CD4-positive, alpha-beta T cell treated with Interferon gamma for 1 hour (primary cell): ENCODE measurements around the gene CSMD2.

Experiments used
- DNase-seq: peaks from one replicate; pipeline ENCODE4 v3.0.0-alpha.2; 2020

The CSMD2 gene

DNA sequence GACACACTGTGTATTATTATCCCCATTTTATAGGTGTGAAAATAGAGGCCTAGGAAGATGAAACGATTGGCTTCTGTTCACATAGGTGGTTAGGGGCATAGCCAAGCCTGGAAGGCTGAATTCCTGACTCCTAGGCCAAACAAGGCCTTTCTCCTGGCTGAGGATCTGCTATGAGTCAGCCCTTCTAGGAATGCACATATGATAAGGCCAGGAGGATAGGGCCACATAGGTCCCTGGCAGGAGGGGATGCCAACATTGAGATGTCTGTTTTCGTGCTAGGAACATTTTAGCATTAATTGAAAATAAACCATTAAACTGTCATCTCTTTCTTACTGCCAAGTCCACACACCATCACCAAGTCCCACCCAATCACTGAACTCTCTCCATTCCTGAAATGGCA, 9.2 kb downstream of the CSMD2 start:
- DNase-seq, result no peak

DNA sequence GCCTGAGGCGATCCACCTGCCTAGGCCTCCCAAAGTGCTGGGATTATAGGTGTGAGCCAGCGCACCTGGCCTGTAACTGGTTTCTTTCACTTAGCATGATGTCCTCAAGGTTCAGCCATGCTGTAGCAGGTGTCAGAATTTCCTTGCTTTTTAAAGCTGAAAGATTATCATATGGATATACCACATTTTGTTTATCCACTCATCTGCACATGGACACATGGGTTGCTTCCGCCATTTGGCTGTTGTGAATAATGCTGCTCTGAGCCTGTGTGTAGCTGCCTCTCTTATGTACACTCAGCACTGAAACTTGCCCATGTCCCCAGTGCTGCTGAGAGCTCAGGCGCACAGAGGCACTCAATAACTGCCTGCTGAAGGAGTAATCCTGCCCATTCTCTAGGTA, 11.8 kb downstream of the CSMD2 start:
- no peak for DNase-seq

DNA sequence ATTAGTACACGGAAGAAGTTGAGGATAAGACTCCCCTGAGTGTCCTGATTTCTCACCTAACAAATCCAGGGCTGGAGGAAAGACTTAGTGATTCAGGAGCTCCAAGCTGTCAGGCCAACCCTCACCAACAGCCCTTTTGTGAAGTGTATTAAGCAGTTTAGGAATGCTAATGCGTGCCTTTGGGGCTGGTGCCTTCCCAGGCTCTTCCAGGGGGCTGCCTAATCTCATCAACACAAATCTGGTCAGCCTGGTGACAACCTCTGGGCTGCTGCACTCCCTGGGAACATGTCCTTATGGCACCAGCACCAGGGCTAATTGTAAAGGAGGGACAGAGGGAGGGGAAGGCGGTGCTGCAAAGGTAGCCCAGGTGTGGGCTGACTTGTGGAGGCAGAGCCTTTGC, 15.5 kb downstream of the CSMD2 start:
- DNase-seq, result no peak

DNA sequence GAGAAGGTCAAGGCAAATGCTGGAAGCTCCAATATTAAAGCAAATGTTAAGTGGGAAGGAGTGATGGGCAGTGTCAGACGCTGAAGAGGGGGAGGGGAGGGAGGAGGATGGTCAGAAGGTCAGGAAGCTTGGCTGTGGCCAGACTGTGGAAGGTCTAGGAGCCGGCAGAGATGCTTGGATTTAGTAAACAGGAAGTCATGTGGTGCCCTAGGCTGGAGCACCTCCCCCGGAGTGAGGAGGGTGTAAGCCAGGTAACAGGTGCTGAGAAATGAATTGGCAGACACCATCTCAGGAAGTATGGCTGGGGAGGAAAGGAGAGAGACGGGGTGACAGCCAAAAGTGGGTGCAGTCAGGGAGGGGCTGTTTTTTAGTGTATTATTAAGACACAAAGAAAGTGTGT, 17.7 kb downstream of the CSMD2 start:
- DNase-seq, result no peak

DNA sequence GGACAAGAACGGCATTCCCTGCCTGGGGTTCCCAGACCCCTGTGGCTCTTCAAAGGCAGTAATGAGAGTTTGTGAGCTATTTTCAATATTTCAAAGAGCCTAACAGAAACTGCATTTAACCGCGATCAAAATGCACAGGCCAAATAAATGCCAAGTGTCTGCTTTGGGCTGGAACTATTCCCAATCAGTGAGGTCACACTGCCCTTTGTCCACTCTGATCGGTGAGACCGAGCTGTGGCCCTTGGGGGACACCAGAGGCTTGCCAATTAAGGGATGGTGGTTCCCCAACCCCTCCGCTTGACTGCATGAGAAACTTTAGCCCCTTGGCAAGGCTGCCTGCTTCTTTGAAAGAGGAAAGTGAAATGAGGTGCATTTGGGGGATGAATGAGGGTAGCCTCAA, 20.3 kb downstream of the CSMD2 start:
- no peak for DNase-seq

DNA sequence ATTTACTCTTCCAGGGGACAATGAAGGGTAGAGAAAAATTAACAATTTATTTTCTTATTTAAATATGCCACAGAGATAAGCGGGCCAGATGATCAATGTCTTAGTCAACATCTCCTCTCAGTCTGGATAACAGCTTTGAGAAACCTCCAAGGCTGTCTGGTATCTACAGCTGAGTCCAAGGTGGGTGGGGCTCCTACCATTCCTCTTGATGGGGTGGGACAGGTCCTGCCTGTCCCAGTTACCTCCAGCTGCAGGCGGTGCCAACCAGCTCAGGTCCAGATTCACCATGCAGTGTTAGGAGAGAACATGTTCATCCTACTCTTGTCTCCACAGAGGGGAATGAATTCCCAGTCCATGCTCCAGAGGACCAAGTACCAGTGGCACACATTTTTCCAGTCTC, 21.1 kb downstream of the CSMD2 start:
- DNase-seq, result no peak

DNA sequence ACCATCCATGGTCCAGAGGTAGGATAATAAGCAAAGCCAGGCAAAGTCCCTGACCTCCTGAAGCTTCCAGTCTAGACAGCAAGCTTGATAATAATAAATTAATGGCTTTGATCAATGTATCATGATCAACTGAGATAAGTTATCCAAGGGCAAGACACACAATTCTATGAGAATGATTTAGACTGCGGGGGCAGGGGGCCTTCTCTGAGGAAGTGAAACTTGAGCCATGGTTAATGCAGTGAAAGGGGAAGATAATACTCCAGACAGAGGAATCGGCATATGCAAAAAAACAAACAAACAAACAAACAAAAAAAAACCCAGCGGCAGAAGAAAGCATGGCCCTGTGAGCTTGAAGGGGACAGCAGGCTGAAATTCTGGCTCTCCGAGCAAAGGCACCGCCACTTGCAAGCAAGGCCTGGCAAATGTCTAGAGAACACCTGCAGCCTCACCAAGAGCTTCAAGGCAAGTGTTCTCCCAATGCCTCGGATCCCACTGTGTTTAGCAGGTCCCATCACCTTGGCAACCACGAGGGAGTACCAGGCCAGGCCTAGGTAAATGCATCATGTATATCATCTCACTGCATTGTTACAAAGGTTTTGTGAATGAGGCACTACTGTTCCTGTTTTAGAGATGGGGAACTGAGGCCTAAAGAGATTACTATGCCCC, 24.9 kb downstream of the CSMD2 start:
- no peak for DNase-seq

DNA sequence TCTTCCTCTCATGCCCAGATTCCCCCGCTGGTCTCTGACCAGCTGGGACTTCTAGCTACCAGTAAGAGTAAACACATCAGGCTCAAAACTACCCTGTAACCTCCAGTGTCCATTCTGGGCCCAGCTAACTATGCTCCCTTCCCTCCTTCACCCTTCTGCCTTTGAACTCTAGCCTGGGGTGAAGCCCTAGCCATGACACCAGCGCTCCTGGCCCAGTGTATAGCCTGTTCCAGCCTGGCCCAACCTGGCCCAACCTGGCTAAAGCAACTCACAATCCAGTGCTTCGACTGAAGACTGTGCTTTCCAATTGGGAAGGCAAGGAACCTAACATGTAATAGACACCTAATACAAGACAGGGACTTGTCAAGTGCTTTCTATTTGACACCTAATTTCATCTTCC, 27.6 kb downstream of the CSMD2 start:
- no peak for DNase-seq

DNA sequence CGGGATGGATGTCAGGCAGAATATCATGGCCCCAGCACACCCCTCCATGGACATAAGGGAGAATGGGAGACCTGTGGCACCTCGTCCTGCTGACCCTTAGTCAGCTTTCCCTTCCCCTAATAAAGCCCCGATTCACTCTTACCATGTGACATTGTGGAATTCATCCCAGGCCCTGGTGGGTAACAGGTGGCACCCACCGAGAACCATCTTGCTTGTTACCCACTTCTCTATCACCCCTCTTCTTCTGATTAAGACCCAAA, 32.9 kb downstream of the CSMD2 start:
- DNase-seq, result no peak

DNA sequence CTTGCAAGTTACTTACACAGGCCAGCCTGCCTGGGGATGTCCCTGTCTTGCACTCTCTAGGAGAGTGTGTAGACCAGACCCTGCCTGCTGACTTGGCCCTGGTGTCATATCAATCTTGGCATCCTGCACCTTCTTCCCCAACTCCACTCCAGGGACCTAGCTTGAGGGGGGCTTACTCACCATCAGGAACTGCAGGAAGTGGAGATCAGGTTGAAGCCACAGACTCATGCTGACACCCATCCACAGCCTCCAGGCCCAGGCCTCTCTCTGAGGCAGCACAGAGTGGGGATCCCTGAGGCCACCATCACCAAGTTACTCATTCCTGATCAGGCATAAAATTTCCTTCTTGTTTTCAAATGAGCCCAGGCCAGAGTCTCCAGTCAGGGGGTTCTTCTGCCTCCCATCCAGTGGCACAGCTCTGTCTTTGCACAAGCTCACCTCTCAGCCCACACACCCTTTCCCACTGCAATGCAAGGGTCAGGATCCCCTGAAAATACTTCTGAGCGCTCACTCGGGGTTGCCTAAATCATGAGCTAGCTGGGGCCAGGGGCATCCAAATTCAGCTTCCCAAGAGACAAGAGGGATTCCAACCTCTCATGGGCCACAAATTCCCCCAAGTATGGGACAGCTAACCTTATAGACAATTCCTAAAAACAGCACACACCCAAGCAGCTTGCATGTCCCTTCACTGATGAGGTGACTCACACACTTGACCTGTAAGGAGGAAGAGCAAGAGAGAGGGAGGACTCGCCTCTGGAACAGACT, 33.5 kb downstream of the CSMD2 start:
- no peak for DNase-seq

DNA sequence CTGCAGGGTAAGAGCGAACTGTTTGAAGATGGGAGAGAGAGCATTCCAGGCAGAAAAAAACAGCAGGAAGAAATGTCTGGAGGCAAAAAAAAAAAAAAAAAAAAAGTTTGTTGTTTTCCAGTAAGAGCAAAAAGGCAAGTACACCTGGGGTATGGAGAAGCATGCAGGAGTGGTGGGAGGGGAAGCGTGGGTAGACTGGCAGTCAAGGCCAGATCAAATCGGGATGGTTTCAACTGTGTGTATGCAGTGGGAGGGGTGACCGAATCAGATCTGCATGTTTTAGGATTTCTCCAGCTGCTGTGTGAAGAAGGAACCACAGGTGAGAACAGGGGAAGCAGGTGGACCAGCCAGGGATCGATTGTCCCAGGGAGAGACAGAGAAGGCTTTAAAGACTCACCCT, 34.7 kb downstream of the CSMD2 start:
- no peak for DNase-seq

DNA sequence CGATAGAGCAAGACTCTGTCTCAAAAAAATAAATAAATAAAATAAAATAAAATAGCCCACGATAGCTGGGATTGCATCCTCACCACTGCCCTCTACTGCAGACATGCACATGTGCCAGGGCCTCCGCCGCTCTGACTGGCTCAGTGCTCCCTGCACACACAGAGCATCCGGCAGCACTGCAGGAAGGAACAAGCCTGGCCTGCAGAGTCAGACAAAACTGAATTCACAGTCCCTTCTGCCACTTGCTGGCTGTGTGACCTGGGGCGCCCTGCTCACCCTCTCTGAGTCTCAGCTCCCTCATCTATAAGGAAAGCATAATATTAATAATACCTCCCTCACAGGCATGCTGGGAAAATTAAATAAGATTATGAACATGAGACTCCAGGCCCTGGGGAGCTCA, 35.4 kb downstream of the CSMD2 start:
- DNase-seq, result no peak

DNA sequence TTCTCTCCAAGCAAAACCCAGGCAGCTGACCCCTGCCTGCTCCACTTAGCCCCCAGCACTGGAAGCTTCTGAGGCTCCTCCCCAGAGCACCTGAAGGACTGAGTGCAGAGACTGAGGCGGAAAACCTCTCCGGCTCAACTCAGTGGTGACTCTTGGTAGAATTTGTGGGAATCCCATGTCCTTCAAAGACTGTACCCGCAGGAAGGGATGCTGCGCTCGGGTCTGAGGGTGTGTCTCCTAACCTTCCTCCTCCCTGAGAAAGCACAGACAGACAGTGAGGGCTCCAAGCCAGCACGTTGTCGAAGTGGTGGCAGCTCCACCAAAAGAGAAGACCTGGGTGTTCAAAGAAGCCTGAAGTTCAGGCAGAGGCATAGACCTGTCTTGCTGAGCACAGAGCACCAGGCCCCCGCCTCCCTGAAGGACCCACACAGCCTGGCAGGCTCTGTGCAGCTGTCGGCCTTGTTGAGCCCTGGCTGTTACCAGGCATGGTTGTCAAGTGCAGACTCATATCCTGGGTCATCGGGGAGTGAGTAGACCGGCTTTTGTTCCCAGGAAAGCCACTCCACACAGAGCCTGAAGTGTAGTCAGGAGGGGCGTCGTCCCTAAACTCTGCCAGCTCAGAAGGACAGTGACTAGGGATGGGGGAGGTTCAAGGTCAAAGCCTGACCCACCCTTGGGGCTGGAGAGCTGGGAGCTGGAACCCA, 36.7 kb downstream of the CSMD2 start:
- no peak for DNase-seq

DNA sequence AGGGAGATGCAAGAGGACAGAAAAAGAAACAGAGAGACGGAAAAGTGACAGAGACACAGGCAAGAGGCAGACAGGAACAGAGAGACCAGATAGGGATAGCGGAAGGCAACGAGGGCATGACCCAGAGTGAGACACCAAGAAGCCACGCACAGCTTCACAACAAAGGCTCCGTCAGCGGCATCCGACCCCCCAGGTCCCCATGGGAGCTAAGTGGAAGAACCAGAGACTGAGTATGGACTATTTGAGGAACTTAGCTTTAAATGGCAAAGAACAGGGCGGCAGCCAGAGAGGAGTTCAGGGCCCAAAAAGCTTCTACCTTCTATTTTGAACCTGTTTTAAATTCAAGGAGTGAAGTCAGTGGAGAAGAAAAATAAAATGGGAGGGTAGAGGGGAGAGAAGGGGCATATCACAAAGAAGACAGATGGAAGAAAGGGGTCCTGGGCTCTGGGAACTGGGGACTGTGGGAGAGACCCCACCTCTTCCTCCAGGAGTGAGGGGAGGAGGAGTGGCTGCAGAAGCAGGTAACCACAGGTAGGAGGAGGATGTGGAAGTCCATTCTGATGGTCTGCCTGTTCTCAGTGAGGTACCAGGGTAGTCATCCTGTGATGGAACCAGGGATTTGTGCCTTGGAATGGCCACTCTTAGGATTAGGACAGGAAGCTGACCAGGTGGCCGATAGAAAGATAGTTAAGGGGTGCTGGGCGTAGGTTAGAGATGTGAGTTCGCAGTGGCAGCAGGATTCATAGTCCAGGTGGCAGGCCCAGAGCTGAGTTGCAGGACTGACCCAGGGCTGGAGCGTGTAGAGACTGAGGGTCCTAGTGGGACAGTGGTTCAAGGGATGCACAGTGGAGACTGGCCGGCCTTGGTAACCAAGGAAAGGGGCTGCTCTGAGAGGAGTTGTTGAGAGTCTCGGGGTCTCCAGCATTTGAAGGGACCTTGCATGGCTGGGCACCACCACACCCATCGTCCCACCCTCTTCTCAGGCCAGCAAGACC, 37.7 kb downstream of the CSMD2 start:
- DNase-seq, result no peak

DNA sequence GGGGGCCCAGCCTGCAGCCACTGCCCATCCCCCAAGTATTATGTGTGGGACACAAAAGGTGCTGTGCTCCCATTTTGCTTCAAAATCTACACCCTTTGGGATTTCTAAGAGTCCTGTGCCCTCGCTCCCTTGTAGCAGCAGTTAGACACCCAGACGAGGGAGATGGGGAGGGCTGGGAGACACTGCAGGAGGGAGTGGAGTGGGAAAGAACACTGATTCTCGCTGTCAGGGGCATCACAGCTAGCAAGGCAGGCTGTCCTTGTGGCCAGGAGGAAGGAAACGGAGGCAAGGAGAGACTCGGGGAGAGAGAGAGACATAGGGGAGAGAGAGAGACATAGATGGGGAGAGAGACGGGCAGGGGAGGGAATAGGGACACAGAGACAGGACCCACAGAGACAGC, 38.5 kb downstream of the CSMD2 start:
- no peak for DNase-seq

DNA sequence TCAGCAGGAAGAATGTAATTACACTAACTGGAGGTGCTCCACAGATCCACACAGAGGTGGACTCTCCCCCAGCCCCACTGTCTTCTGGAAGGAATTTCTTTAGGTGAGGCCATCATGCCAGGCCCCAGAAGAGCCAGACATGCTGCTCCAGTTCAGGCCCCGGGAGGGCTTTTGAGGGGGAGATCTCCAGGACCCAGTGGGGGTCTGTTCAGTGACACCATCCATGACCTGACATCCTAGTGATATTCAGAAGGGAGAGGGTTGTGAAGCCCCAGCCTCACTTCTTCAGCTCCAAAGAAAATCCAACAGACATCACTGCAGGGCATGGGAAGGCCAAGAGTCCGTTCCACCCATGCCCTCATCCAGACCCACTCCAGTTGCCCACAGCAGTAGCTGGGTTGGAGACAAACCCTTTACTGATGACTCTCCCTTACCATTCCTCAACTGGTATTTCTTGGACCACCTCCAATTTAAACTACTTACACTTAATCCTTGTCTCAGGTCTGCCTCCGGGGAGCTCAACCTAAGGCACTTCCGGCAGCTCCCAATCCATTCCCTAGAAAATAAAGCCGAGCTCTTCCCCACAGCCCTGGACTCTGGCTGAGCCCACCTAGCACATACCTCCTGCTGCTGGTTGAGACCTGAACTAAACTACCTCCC, 39.2 kb downstream of the CSMD2 start:
- DNase-seq, result no peak

DNA sequence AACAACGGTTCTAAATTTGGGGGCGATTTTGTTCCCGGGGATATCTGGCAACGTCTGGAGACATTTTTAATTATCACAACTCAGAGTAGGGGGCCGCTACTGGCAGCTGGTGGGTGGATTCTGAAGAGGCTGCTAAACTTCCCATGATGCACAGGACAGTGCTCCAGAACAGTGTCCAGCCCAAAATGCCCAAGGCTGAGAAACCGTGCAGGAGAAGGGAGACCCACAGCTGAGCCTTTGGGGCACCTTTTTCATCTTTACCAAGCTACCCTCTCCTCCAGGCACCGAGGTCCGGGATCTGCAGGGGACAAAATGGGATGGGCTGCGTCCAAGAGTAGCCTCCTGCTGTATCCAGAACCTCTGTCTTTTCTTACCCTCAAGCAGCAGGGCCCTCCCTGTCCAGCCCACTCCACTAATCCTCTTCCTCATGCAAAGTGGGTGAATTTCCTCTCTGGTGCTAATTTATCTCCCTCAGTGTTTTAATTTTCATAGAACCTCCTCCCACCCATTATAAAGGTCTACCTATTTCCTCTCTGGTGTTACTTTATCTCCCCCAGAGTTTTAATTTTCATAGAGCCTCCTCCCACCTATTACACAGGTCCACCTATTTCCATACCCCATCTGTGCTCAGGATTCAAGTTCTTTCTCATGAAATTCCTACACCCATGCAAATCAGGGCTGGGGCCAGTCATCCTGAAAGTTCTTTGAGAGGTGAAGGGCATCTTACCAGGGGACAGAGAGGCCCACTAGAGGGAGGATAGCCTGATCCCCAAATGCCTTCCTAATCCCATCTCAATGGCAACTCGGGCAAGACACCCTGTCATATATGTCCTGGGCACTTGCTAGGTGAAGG, 42.7 kb downstream of the CSMD2 start:
- DNase-seq, result no peak

DNA sequence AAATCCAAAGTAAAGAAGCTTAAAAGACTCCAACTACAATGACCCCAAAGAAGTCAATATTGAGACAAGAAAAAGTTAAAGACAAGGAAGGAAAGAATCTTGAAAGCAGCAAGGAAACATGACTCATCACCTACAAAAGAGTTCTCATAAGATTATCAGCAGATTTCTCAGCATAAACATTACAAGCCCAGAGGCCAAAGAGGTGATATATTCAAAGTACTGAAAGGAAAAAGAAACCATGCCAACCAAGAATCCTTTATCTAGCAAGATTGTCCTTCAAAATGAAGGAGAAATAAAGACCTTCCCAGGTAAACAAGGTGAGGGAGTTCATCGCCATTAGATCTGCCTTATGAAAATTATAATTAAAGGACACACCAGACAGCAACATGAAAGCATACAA, 49.8 kb downstream of the CSMD2 start:
- DNase-seq, result no peak

DNA sequence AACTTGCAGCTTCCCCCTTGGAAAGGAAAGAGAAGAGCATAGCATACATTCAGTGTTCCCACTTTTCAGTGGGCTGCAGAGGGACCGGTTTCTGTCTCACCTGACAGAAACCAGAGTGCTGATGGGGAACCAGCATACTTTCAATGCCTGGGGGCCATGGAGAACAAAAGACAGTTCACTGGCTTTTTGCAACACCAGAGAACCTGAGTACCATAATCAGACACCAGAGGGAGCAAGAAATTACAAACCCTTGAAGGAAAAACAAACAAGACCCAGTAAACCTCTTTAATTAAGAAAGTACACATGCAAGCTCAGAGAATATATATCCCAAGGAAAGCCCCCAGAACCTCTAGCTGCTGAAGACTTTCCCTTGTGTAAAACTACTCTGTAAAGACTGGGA, 51.1 kb downstream of the CSMD2 start:
- no peak for DNase-seq

DNA sequence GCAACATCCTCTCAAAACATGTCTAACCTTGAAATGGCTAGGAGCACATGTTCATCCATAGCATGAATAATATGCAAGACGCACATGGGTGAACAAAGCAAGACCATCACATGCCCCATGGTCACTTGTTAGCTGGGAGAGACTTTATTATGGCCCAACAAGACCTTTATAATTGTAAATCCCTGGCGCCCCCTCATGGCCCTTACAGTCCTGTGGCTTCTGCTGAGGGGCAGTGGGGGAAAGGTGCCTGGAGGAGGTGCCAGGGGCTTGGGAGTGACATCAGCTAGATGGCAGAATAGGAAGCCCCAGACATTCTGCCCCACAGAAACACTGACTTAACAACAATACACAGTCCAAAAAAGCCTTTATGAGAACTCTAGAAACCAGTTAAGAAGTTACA, 51.7 kb downstream of the CSMD2 start:
- DNase-seq, result no peak

DNA sequence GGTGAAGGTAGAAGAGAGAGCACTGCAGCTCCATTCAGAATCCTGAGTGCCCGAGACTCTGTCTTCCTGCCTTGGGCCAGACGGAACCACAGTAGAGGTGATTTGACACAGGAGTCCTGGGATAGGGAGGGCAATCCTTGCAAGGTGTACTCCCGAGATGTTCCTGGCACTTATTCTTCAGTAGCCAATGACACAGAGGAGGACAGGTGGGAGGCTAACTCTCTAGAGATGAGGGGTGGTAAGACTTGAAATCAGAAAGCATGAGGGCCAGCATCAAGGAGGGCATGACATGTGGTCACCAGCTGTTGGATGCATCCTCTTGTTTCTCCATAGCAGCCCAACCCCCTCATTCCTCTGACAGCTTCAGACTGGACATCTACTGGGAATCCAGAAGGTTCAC, 56.3 kb downstream of the CSMD2 start:
- DNase-seq, result no peak

DNA sequence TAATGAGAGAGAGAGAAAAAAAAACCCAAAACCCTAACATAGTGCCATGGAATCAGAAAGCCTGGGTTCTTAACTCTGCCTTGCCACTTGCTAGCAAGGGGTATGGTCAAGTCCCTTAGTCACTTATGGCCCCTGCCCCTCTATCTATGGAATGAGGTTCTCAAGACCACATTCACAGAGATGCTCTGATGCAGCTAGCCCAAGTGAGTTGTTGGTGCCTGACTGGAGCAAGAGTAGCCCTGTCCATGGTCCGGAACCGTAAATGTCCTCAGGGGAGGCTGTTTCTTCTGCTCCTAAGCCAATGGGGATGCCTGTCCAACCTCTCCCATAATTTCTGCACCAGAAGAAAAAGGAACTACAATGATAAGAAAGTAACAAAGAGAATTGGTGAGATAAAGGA, 56.8 kb downstream of the CSMD2 start:
- no peak for DNase-seq
